NT2/D1 (cell line): ENCODE data around the gene PALLD.
"Not testable (repeated sequence)": the region's sequence is repeated elsewhere in the genome, so short reads cannot be mapped to it uniquely, and the experiment has no call there.

ENCODE experiments used
- DNase-seq: peaks from one replicate; pipeline ENCODE4 v3.0.0-alpha.2; 2011; ENCODE audit warnings: low read depth, low spot score
- H3K27me3 ChIP-seq: 2 replicates; pipeline ENCODE4 v1.6.0; 2011; ENCODE audit warnings: mild to moderate bottlenecking; ENCODE audit not compliant: insufficient read length, insufficient read depth
- H3K36me3 ChIP-seq: 2 replicates; pipeline ENCODE4 v1.6.1; 2011; ENCODE audit warnings: mild to moderate bottlenecking, low read length, mixed read lengths; ENCODE audit not compliant: insufficient read depth, insufficient read length
- H3K4me1 ChIP-seq: 2 replicates; pipeline ENCODE4 v1.5.1; 2011; ENCODE audit not compliant: insufficient read depth, insufficient read length
- H3K4me3 ChIP-seq: 2 replicates; pipeline ENCODE4 v1.5.1; 2011; ENCODE audit warnings: low read depth; ENCODE audit not compliant: insufficient read length
- H3K9ac ChIP-seq: 2 replicates; pipeline ENCODE4 v1.6.0; 2011; ENCODE audit warnings: low read depth; ENCODE audit not compliant: insufficient read length
- H3K9me3 ChIP-seq: 2 replicates; pipeline ENCODE4 v1.5.1; 2011; ENCODE audit warnings: mild to moderate bottlenecking, low read length; ENCODE audit not compliant: insufficient read depth
- SUZ12 ChIP-seq: IDR thresholded peaks from 2 replicates; pipeline ENCODE4 v1.6.1; 2011; ENCODE audit not compliant: insufficient read length, insufficient read depth; ENCODE audit errors: extremely low read depth
- YY1 ChIP-seq: IDR thresholded peaks from 2 replicates; pipeline ENCODE4 v1.6.1; 2011; ENCODE audit not compliant: insufficient read length, insufficient read depth
- ZNF274 ChIP-seq: IDR thresholded peaks from 2 replicates; pipeline ENCODE4 v1.6.1; 2011; ENCODE audit warnings: mild to moderate bottlenecking, low read depth, low read length

The PALLD gene

GRCh38 chr4:168695288-168695687 is 198.4 kb downstream of the PALLD start:
- DNase-seq, result no peak
- Histone ChIP-seq H3K4me1 (no peaks in the 10 kb centered on the region), H3K36me3 (peaks cover 20% of the 10 kb centered on the region), H3K27me3 (no peaks in the 10 kb centered on the region), H3K9me3 (no peaks in the 10 kb centered on the region), H3K9ac (no peak overlapping the region), H3K4me3 (no peak overlapping the region)
- TF ChIP-seq YY1 (no peak), SUZ12 (no peak), ZNF274 (no peak)

DNA sequence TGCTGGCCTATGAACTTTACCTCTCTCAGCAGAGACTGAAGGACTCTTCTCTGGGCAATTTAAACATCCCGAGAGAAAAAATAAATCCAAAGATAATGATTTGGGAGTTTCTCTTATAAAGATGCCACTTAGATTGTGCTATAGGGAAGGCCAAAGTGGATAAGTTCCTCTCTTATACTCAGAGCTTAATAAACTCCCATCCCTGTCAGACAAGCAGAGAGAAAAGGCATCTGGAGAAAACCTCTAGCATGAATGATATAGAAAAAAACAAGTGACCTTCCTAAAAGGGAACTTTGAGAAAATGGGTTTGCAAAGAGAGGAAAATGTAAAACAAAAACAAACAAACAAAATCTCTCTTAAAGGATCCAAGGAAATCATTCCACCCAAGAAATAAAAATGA is 199.4 kb downstream of the PALLD start:
- DNase-seq, result no peak
- TF ChIP-seq YY1 (no peak), SUZ12 (no peak), ZNF274 (no peak)
- no peaks in the 10 kb centered on the region for H3K27me3 ChIP-seq
- H3K9ac ChIP-seq, result no peak overlapping the region
- H3K9me3 ChIP-seq, result no peaks in the 10 kb centered on the region
- no peaks in the 10 kb centered on the region for H3K4me1 ChIP-seq
- peaks cover 15% of the 10 kb centered on the region for H3K36me3 ChIP-seq
- no peak overlapping the region for H3K4me3 ChIP-seq

GRCh38 chr4:168696826-168697225 is 200.0 kb downstream of the PALLD start:
- Histone ChIP-seq H3K27me3 (no peaks in the 10 kb centered on the region), H3K9me3 (no peaks in the 10 kb centered on the region), H3K36me3 (peaks cover 10% of the 10 kb centered on the region), H3K9ac (no peak overlapping the region), H3K4me1 (no peaks in the 10 kb centered on the region), H3K4me3 (no peak overlapping the region)
- TF ChIP-seq YY1, result no peak
- no peak for TF ChIP-seq ZNF274
- TF ChIP-seq SUZ12, result no peak
- no peak for DNase-seq

DNA sequence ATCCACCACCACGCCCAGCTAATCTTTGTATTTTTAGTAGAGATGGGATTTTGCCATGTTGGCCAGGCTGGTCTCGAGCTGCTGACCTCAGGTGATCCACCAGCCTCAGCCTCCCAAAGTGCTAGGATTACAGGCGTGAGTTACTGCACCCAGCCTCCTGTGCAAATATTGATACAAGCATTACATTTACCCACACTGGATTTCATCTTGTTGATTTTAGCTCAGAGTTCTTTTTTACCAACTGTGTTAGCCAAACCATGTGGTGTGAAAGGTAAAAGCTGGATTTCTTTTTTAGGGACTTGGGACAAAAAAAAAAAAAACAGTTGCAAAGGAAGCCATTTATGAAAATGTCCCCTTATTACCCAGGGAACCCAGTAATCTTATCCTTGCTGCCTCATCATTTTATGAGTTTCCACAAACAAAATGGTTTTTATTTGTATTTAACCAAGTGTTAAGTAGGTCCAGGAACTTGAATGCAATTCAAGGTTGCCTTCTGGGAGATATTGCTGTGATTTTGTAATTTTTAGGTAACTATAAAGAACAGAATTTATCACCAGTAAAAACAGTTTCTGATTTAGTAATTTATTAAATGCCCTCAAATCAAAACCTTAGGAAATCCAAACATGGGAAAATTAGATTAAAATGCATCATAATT is 202.5 kb downstream of the PALLD start:
- no peaks in the 10 kb centered on the region for H3K27me3 ChIP-seq

GRCh38 chr4:168701061-168701460 is 204.2 kb downstream of the PALLD start:
- H3K9me3 ChIP-seq, result no peaks in the 10 kb centered on the region
- TF ChIP-seq ZNF274 (no peak), SUZ12 (no peak), YY1 (no peak)

More for the DNA sequence above, 202.5 kb downstream of the PALLD start:
- no peak for DNase-seq
- Histone ChIP-seq H3K9ac (no peak overlapping the region), H3K4me3 (no peak overlapping the region), H3K4me1 (no peaks in the 10 kb centered on the region), H3K9me3 (no peaks in the 10 kb centered on the region), H3K36me3 (peaks cover 5% of the 10 kb centered on the region)
- no peak for TF ChIP-seq SUZ12
- no peak for TF ChIP-seq ZNF274
- no peak for TF ChIP-seq YY1

DNA sequence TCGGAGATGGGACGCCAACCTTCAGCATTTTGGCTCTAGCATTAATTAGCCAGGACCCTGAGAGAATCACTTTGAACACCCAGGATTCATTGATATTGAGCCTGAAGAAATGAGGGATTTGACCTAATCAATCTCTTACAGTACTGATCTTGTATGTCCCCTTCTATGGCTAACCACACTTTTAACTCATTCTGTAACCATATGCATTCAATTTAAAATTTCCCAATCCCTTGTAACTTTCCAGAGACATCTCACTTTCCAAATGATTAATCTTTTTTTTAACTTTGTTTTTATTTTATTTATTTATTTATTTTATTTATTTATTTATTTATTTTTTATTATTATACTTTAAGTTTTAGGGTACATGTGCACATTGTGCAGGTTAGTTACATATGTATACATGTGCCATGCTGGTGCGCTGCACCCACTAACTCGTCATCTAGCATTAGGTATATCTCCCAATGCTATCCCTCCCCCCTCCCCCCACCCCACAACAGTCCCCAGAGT is 205.8 kb downstream of the PALLD start:
- H3K9me3 ChIP-seq, H3K4me3 ChIP-seq, H3K4me1 ChIP-seq, H3K36me3 ChIP-seq, DNase-seq, H3K27me3 ChIP-seq, H3K9ac ChIP-seq: not testable (repeated sequence)

More at GRCh38 chr4:168701061-168701460, 204.2 kb downstream of the PALLD start:
- Histone ChIP-seq H3K36me3 (peaks cover 3% of the 10 kb centered on the region), H3K4me1 (no peaks in the 10 kb centered on the region), H3K4me3 (no peak overlapping the region), H3K27me3 (no peaks in the 10 kb centered on the region), H3K9ac (no peak overlapping the region)
- DNase-seq, result no peak

DNA sequence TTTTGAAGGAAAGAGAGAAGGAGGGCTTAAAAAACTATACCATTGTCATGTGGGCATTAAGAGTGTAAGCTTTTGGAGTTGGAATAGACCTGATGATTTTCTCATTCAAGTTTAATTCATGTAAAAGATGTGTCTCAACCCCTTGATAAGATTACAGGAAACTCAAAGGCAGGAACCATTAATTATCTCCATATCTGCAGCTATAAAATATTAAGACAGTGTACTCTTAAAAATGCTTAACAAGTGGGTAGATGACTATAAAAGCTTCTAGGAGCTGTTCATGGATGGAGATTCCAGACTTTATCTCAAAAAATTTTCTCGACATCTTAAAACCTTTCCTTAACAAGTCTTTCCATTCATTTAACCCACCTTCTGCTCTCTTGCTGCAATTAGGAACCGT is 208.3 kb downstream of the PALLD start:
- no peak for DNase-seq
- no peaks in the 10 kb centered on the region for H3K27me3 ChIP-seq
- H3K4me3 ChIP-seq, result no peak overlapping the region
- H3K9me3 ChIP-seq, result no peaks in the 10 kb centered on the region
- TF ChIP-seq ZNF274 (no peak), SUZ12 (no peak), YY1 (no peak)
- H3K4me1 ChIP-seq, result no peaks in the 10 kb centered on the region
- peaks cover 5% of the 10 kb centered on the region for H3K36me3 ChIP-seq
- no peak overlapping the region for H3K9ac ChIP-seq

GRCh38 chr4:168707205-168707604 is 210.4 kb downstream of the PALLD start:
- H3K4me3 ChIP-seq, result no peak overlapping the region
- TF ChIP-seq ZNF274, result no peak
- no peak for TF ChIP-seq YY1
- no peak for TF ChIP-seq SUZ12
- DNase-seq, result no peak
- H3K9ac ChIP-seq, result no peak overlapping the region
- no peaks in the 10 kb centered on the region for H3K9me3 ChIP-seq
- H3K4me1 ChIP-seq, result no peaks in the 10 kb centered on the region
- peaks cover 15% of the 10 kb centered on the region for H3K36me3 ChIP-seq
- no peaks in the 10 kb centered on the region for H3K27me3 ChIP-seq
